HCT116 (cell line): ENCODE measurements around the gene ZNF555. TPM values are rescaled to one million over a fixed set of nuclear protein-coding genes. Genes with fewer than 3 reads are reported as not detected.

ENCODE experiments used
- ATAC-seq: fragments of 200-7000 bp; cut with Tn5 transposase; 2 replicates; pipeline ENCODE4 v1.9.1; 2020; ENCODE audit warnings: mild to moderate bottlenecking, moderate library complexity
- BruUV-seq: library from RNA; stranded (reverse); fragments of 400-500 nt; replicated peaks from 2 replicates; lab custom pipeline; 2021; lab: Mats Ljungman, UMichigan
- CTCF ChIA-PET: fragments of 300-600 bp; sonication (Branson Sonifier 250); formaldehyde crosslinking; loops from one replicate; lab custom pipeline; 2021; ENCODE audit warnings: antibody characterized with exemption; lab: Charles Lee
- POLR2A ChIA-PET: fragments of 300-600, 350-600 bp; sonication (Branson Sonifier 250); formaldehyde crosslinking; loops from one replicate; lab custom pipeline; 2021; ENCODE audit warnings: antibody characterized with exemption; lab: Charles Lee
- RAD21 ChIA-PET, 2 experiments: fragments of 300-600 bp; sonication (Branson Sonifier 250); formaldehyde crosslinking; loops; one replicate each; lab custom pipeline; 2023; ENCODE audit warnings: low total read pairs in 2 of 2; ENCODE audit not compliant: uncharacterized antibody in 2 of 2, unreplicated experiment in 2 of 2, low non-redundant PET in 1 of 2; lab: Charles Lee
- DNase-seq: peaks from one replicate; pipeline ENCODE4 v3.0.0-alpha.2; 2010; ENCODE audit warnings: low read depth, low spot score
- H2AFZ ChIP-seq: fragments of 200-600 bp; shearing (Covaris generic), sonication (generic); 2 replicates; pipeline ENCODE4 v1.6.1; 2017; ENCODE audit warnings: low read depth, mixed run types, mixed read lengths, antibody characterized with exemption, low read length; ENCODE audit not compliant: poor library complexity, severe bottlenecking
- H3K27ac ChIP-seq: 2 replicates; pipeline ENCODE4 v1.5.1; 2012; ENCODE audit warnings: low read depth, low read length
- H3K27me3 ChIP-seq: fragments of 200-600 bp; sonication (generic); 2 replicates; pipeline ENCODE4 v1.6.1; 2016; ENCODE audit warnings: mixed run types, low read length, mixed read lengths; ENCODE audit not compliant: insufficient read depth
- H3K36me3 ChIP-seq, 2 experiments: fragments of 200-500 bp in 1 of 2; fragments of 200-600 bp in 1 of 2; sonication (Bioruptor generic) in 1 of 2; sonication (generic) in 1 of 2; 2 replicates each; pipeline versions ENCODE4 v1.5.1 to v1.6.1; 2014 to 2016; ENCODE audit warnings: low read length in 2 of 2, inconsistent platforms in 1 of 2, mixed read lengths in 1 of 2, mixed run types in 1 of 2; ENCODE audit not compliant: insufficient read depth in 2 of 2, control insufficient read depth in 1 of 2
- H3K4me1 ChIP-seq, 2 experiments: fragments of 200-600 bp in 1 of 2; sonication (generic) in 1 of 2; 2 replicates each; pipeline versions ENCODE4 v1.5.1 to v1.6.1; 2012 to 2017; ENCODE audit warnings: low read length in 2 of 2, inconsistent platforms in 1 of 2, mild to moderate bottlenecking in 1 of 2, mixed read lengths in 1 of 2, mixed run types in 1 of 2, moderate library complexity in 1 of 2; ENCODE audit not compliant: insufficient read depth in 2 of 2, control insufficient read depth in 1 of 2
- H3K4me2 ChIP-seq: fragments of 200-600 bp; sonication (generic); 2 replicates; pipeline ENCODE4 v1.6.1; 2017; ENCODE audit warnings: mixed run types, low read length, mixed read lengths
- H3K4me3 ChIP-seq, 2 experiments: fragments of 200-600 bp in 1 of 2; sonication (generic) in 1 of 2; replicated peaks in 1 of 2; 2 replicates each; pipeline ENCODE4 v1.5.1; 2011 to 2016; ENCODE audit warnings: low read length in 2 of 2, control low read depth in 1 of 2, low read depth in 1 of 2, mild to moderate bottlenecking in 1 of 2, mixed read lengths in 1 of 2, mixed run types in 1 of 2
- H3K79me2 ChIP-seq: fragments of 200-600 bp; sonication (generic); 2 replicates; pipeline ENCODE4 v1.6.1; 2017; ENCODE audit warnings: mild to moderate bottlenecking, mixed run types, low read length, moderate library complexity, mixed read lengths; ENCODE audit not compliant: insufficient read depth
- H3K9ac ChIP-seq: fragments of 200-600 bp; sonication (generic); 2 replicates; pipeline ENCODE4 v1.6.1; 2016; ENCODE audit warnings: low read length, mixed read lengths
- H3K9me2 ChIP-seq: fragments of 200-600 bp; sonication (generic), shearing (Covaris generic); 2 replicates; pipeline ENCODE4 v1.6.1; 2017; ENCODE audit warnings: mixed run types, mild to moderate bottlenecking, moderate library complexity; ENCODE audit not compliant: insufficient read depth
- H3K9me3 ChIP-seq, 2 experiments: fragments of 200-500 bp in 1 of 2; fragments of 200-600 bp in 1 of 2; sonication (Bioruptor generic) in 1 of 2; sonication (generic) in 1 of 2; 2 replicates each; pipeline ENCODE4 v1.6.1; 2014 to 2017; ENCODE audit warnings: low read length in 2 of 2, mixed read lengths in 2 of 2, inconsistent platforms in 1 of 2, low read depth in 1 of 2, mild to moderate bottlenecking in 1 of 2, mixed run types in 1 of 2, moderate library complexity in 1 of 2; ENCODE audit not compliant: control insufficient read depth in 1 of 2, insufficient read depth in 1 of 2
- H4K20me1 ChIP-seq: fragments of 200-600 bp; sonication (generic), shearing (Covaris generic); 2 replicates; pipeline ENCODE4 v1.6.1; 2017; ENCODE audit warnings: mixed run types, mild to moderate bottlenecking, moderate library complexity; ENCODE audit not compliant: insufficient read depth
- ATF3 ChIP-seq: IDR thresholded peaks from 2 replicates; pipeline ENCODE4 v1.6.1; 2012
- CBX3 ChIP-seq: IDR thresholded peaks from 2 replicates; pipeline ENCODE4 v1.6.1; 2012; ENCODE audit warnings: low read depth
- CTCF ChIP-seq, 3 experiments: fragments of 200-600 bp in 1 of 3; sonication (generic) in 1 of 3; IDR thresholded peaks in 2 of 3; conservative IDR thresholded peaks in 1 of 3; 2 replicates each; pipeline ENCODE4 v1.5.1; 2012 to 2017; ENCODE audit warnings: low read depth in 2 of 3, low read length in 2 of 3, antibody characterized with exemption in 1 of 3, borderline replicate concordance in 1 of 3, control low read depth in 1 of 3, mild to moderate bottlenecking in 1 of 3, mixed read lengths in 1 of 3, mixed run types in 1 of 3, moderate library complexity in 1 of 3; ENCODE audit not compliant: insufficient read depth in 1 of 3
- ELF1 ChIP-seq: IDR thresholded peaks from 2 replicates; pipeline ENCODE4 v1.6.1; 2012; ENCODE audit warnings: low read depth, borderline replicate concordance
- EZH2 ChIP-seq: fragments of 200-600 bp; sonication (generic); IDR thresholded peaks from 2 replicates; pipeline ENCODE4 v1.6.1; 2017; ENCODE audit warnings: antibody characterized with exemption, mixed run types
- FOSL1 ChIP-seq: IDR thresholded peaks from 2 replicates; pipeline ENCODE4 v1.6.1; 2012; ENCODE audit warnings: low read depth
- MAX ChIP-seq: IDR thresholded peaks from 2 replicates; pipeline ENCODE4 v1.6.1; 2012
- POLR2A ChIP-seq: IDR thresholded peaks from 2 replicates; pipeline ENCODE4 v1.7.0; 2011; ENCODE audit warnings: borderline replicate concordance; ENCODE audit not compliant: insufficient read depth, insufficient read length; ENCODE audit errors: extremely low read depth
- POLR2AphosphoS5 ChIP-seq: IDR thresholded peaks from 2 replicates; pipeline ENCODE4 v1.6.1; 2011; ENCODE audit warnings: mild to moderate bottlenecking, low read depth, low read length, moderate library complexity
- RAD21 ChIP-seq: IDR thresholded peaks from 2 replicates; pipeline ENCODE4 v1.6.1; 2012; ENCODE audit warnings: low read depth, mild to moderate bottlenecking
- REST ChIP-seq: IDR thresholded peaks from 2 replicates; pipeline ENCODE4 v1.6.1; 2012; ENCODE audit warnings: low read depth
- SRF ChIP-seq: IDR thresholded peaks from 2 replicates; pipeline ENCODE4 v1.6.1; 2012; ENCODE audit warnings: low read depth
- TCF7L2 ChIP-seq: IDR thresholded peaks from 2 replicates; pipeline ENCODE4 v1.7.0; 2011; ENCODE audit warnings: borderline replicate concordance, inconsistent platforms; ENCODE audit not compliant: insufficient read depth, insufficient read length; ENCODE audit errors: extremely low read depth
- YY1 ChIP-seq: IDR thresholded peaks from 2 replicates; pipeline ENCODE4 v1.6.1; 2011; ENCODE audit warnings: low read length, low read depth, moderate library complexity, mild to moderate bottlenecking; ENCODE audit not compliant: insufficient replicate concordance; ENCODE audit errors: extremely low read depth
- ZFX ChIP-seq: fragments of 450-650 bp; IDR thresholded peaks from 2 replicates; pipeline ENCODE4 v1.6.1; 2017
- ZNF274 ChIP-seq: fragments of 200-500 bp; sonication (Bioruptor generic); IDR thresholded peaks from 2 replicates; pipeline ENCODE4 v1.6.1; 2014; ENCODE audit warnings: mild to moderate bottlenecking, low read depth, low read length, inconsistent platforms
- intact Hi-C: fragments of 100-400 bp; cut with micrococcal nuclease; formaldehyde crosslinking; loops from 2 replicates; pipeline ENCODE4 v1.10.0; 2022
- total RNA-seq: library from RNA; stranded (reverse); gene quantifications from one replicate; pipeline ENCODE4 v1.2.1, GENCODE V29; 2021; ENCODE audit not compliant: unreplicated experiment

Gene ZNF555
- total RNA-seq, 1 experiment from 2014 or later = 4.5 TPM

GRCh38 chr19:2810141-2811091 lies 30.9 kb upstream of the ZNF555 start:
- CTCF ChIA-PET = no interaction called here

More at GRCh38 chr19:2810141-2811091, 30.9 kb upstream of the ZNF555 start:
- BruUV-seq = no TSS peak
- no peak overlapping the region for H3K4me2 ChIP-seq
- H3K79me2 ChIP-seq = no peaks in the 10 kb centered on the region
- ATAC-seq = no peak
- ChIA-PET RAD21 (no interaction called here), POLR2A (no interaction called here)
- no peak overlapping the region for H3K9ac ChIP-seq
- no peaks in the 10 kb centered on the region for H3K4me1 ChIP-seq
- no peaks in the 10 kb centered on the region for H3K27me3 ChIP-seq
- intact Hi-C loops = no loop called here
- no peak for TF ChIP-seq SRF
- no peak for TF ChIP-seq CTCF (IDR thresholded peaks at IDR 0.05 in 2 of 3, conservative IDR thresholded peaks at IDR 0.05 in 1 of 3; ENCODE audit: borderline replicate concordance in 1 of 3, insufficient read depth in 1 of 3, low read depth in 2 of 3, low read length in 2 of 3)
- no peak for TF ChIP-seq ZNF274
- no peak for TF ChIP-seq RAD21
- no peak for TF ChIP-seq ATF3
- TF ChIP-seq FOSL1 = no peak
- TF ChIP-seq REST = no peak
- TF ChIP-seq EZH2 = no peak
- no peak for TF ChIP-seq ZFX
- TF ChIP-seq TCF7L2 = no peak
- TF ChIP-seq YY1 = no peak
- no peak for TF ChIP-seq CBX3
- no peak for TF ChIP-seq POLR2A
- no peak for TF ChIP-seq ELF1
- TF ChIP-seq MAX = no peak
- no peak for TF ChIP-seq POLR2AphosphoS5
- no peaks in the 10 kb centered on the region for H4K20me1 ChIP-seq
- no peak overlapping the region for H2AFZ ChIP-seq
- no peak overlapping the region for H3K27ac ChIP-seq
- H3K9me3 ChIP-seq = no peaks in the 10 kb centered on the region
- no peak for DNase-seq
- peaks cover 12 to 36% of the 10 kb centered on the region in 2 experiments; a peak in 3 of 4 replicates for H3K36me3 ChIP-seq
- H3K9me2 ChIP-seq = no peaks in the 10 kb centered on the region
- H3K4me3 ChIP-seq = no peak overlapping the region
